Hepatocyte (in vitro differentiated cells): Measurements from ENCODE around the gene GNL3.
"Not testable (repeated sequence)": the region's sequence is repeated elsewhere in the genome, so short reads cannot be mapped to it uniquely, and the experiment has no call there.

ENCODE experiments used
- CTCF ChIP-seq: fragments of 200-600 bp; sonication (generic); IDR thresholded peaks from 2 replicates; pipeline ENCODE4 v1.5.1; 2016; ENCODE audit warnings: antibody characterized with exemption, mild to moderate bottlenecking; ENCODE audit not compliant: poor library complexity
- EZH2phosphoT487 ChIP-seq: fragments of 200-600 bp; sonication (generic); IDR thresholded peaks from one replicate; pipeline ENCODE4 v1.6.1; 2018; ENCODE audit warnings: antibody characterized with exemption, mild to moderate bottlenecking, low read depth, moderate library complexity; ENCODE audit not compliant: unreplicated experiment, severe bottlenecking

DNA sequence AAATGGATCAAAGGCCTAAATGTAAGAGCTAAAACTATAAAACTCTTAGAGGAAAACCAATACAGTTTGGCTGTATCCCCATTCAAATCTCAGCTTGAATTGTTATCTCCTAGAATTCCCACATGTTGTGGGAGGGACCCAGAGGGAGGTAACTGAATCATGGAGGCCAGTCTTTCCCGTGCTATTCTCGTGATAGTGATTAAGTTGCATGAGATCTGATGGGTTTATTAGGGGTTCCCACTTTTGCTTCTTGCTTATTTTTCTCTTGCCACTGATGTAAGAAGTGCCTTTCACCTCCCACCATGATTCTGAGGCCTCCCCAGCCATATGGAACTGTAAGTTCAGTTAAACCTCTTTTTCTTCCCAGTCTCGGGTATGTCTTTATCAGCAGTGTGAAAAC is 9.6 kb upstream of the GNL3 start:
- TF ChIP-seq CTCF, EZH2phosphoT487: not testable (repeated sequence)
